GM18502 (cell line): ENCODE measurements around the gene LAMA2.

Experiments
- ATAC-seq: cut with Tn5 transposase; IDR thresholded peaks from one replicate; pipeline ENCODE4 v1.9.1; 2021; ENCODE audit warnings: mild to moderate bottlenecking; ENCODE audit not compliant: unreplicated experiment, poor library complexity

Gene LAMA2

DNA sequence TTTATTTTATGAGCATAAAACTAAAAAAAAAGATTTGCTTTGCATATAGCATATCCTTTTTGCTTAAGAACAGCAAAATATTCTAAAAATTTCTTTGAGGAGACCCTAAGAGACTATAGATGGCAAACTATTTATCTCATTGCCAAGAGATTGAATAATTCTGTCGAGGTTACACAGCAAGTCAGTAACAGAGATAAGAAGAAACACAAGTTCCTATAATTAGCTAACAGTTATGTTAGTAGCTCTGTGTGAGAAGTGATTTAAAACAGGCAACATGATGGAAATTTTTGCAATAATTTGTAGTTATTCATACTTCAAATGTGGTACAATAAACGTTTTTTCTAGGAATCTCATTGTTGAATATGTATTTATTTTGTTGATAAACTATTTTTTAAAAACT lies 9.1 kb downstream of the LAMA2 start:
- ATAC-seq: no peak

DNA sequence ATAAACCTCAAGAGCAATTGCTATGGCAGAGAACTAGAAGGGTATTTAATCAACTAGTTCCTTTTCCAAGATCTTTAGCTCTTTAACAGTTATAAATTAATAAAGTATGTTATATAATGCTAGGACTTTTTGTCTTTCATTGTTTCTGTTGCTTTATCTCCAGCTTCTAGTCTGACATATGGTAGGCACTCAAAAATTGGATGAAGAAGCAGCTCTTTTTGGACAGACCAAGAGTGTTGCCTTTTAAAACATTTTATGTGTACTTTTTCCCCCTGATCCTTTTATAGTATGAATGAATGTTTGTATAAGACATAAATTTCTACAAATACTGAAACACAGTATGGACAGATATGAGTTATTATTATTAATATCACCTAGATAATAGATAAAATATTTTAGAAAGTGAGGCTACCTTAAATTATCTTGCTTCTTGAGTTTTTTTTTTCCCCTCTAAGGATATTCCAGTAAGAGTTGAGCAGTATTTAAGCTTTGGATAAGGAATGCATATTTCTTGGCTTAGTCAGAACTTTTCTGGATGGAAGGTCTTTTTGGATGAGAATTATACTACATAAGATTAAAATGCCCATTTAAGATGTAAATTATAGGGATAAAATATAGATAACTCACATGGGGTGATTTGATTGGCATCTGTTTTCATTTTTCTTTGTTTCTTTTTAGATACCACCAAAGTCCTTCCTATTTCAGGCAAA lies 16.6 kb downstream of the LAMA2 start:
- no peak for ATAC-seq

- no peak for ATAC-seq
Measured at GRCh38 chr6:128903715-128904114, 20.8 kb downstream of the LAMA2 start.

DNA sequence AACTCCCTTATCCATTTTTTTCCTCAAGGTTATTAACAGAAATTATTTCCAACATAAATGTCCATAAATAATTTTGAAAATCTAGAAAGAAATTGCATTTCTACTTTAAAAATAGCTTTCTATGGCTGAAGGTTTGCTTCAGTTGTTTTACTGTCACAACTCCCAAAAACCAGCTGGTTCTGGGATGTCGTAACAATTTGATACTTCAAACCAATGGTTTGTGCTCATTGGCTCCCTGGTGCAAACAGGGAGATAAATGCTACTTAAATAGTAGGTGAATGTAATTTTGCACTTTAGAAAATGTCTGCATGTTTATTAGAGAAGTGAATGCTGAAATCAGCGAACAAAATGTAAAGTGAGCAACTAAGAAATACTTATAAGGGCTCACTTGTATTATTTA lies 31.1 kb downstream of the LAMA2 start:
- no peak for ATAC-seq

GRCh38 chr6:128918886-128919285 lies 35.9 kb downstream of the LAMA2 start:
- ATAC-seq: no peak

DNA sequence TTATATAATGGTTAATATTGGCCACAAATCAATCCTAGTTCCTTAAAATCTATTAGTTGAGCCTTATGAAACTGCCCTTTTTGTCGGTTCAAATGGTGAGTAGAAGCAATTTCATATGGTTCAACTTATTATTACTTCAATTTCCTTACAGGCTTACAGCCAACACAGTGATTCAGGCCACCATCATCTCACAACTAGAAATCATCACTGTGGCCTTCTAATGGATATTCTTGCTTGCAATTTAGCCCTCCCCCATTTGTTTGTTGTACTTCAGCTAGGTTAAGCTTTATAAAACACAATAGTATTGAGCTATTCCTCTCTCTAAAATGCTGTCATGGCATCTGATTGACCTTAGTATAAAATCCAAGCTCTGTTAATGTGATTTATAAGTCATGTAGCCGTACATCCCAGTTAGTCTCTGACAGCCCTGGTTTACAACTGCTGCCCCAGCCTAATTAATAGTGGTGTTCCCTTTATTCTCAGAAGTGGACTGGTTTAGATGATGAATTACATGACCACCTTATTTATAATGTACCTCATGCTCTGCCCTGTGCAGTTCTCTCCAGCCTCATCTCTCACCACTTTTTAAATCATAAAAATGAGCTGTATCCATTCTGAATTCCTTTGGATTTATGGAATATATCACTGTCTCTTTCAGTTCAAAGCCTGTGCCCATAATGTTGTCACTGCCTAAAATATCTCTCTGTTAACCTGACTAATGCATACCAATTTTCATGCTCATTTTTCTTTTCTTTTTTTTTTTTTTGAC lies 36.7 kb downstream of the LAMA2 start:
- ATAC-seq: no peak

DNA sequence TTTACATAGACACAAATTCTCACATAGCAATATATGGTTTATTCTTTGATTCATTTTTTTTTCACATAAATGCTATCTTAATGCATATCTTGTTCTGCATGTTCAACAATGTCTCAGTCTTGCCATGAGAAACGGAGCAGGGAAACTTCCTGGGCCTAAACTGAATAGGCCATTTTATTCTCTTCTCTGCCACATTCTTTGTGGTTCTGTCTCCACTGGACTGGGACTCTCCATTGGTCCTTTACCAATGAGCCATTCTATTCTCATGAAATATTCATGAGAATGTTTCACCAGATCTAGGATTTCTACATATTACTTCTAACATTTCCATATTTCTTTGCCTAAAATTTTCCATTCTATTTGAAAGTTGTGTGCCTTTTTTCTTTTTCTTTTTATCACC lies 42.8 kb downstream of the LAMA2 start:
- ATAC-seq: no peak

- no peak for ATAC-seq
Measured at GRCh38 chr6:128929869-128930268, 46.9 kb downstream of the LAMA2 start.

GRCh38 chr6:128930321-128930720 lies 47.4 kb downstream of the LAMA2 start:
- ATAC-seq: no peak

DNA sequence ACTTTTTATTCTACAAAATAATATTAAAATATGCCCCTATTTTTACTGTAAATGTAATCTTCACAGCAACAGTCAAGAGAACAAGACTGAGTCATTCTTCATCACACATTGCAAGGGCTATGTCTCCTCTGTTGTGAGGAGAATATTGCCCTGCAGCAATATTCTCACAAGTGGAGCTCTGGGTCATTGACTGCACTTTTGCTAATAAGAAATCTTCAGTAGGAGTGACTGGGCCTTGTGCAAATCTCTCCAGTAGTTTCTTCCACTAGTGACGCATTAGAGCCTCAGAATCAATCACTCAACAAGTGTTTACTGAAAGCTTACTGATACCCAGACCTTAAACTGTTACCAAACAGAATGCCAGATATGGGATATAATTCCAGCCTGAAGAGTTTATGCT lies 49.1 kb downstream of the LAMA2 start:
- no peak for ATAC-seq

DNA sequence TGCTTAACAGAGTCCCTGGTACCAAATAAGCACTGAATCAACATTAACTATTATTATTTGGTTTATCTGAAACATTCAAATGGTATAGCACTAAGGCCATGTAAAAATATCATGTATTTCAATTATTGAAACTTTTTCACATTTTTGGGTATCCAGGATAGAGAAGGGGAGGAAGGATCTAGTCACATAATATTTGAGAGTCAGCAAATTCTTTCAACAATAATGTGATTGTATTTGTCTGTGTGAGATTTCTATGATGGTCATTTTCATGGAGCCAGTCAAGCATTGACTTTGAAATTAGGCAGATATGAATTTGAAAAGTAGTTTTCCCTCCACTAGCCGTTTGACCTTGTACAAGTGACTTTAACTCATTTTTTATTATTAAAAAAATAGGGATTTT lies 67.9 kb downstream of the LAMA2 start:
- ATAC-seq: no peak

DNA sequence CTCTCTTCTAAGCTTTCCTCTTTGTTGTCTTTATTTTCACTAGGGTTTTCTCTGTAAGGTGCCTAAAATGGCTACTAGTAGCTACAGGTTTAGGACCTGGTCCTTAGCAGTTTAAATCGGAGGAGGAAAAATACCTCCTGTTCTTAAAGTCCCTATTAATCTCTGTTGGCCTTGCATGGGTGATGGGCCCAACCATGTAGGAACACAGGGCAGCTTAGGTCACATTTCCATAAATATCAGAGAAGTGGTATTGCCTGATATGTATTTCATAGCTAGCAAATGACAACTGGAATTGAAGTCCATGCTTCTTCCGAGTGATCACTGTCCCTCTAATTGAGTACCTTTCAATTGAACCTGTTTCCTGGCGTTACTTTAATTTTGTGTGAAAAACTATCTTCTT lies 70.0 kb downstream of the LAMA2 start:
- ATAC-seq: no peak

- no peak for ATAC-seq
Measured at GRCh38 chr6:128954308-128955043, 71.5 kb downstream of the LAMA2 start.

DNA sequence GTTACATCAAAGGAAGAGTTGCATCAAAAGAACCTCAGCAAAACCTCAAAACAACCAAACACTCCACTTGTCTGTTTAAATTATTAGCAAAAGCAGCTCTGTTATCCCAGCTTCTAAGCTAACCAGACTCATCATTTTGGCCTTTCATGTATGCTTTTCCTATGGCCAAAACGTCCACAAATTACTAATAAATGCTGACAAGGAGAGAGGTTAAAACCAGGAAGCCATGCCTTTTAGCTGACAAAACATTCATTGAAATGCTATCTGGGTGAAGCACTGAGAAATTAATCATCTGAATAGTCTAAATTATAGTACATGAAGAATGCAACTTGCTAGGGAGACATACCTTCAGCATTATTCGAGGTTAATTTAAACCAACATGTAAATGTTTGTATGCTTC lies 80.6 kb downstream of the LAMA2 start:
- no peak for ATAC-seq

- ATAC-seq: no peak
Measured at GRCh38 chr6:128964233-128964755, 81.4 kb downstream of the LAMA2 start.

DNA sequence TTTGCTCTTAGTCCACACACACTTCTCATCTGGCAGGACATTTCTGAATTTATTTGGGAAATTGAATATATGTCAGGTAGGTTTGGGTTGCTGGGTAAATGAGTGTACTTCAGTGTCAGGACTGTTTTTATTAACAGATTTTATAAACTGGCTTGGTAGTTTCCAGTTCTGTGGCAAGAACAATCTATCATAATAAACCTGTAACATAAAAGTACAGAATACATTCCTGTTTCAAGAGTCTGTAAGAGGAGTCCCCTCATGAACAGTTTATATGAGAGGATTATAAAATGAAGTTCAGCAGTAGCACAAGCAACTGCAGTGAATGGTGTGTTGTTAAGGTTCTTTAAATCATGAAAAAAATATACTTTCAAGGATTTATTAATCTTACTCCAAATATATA lies 81.8 kb downstream of the LAMA2 start:
- ATAC-seq: no peak

DNA sequence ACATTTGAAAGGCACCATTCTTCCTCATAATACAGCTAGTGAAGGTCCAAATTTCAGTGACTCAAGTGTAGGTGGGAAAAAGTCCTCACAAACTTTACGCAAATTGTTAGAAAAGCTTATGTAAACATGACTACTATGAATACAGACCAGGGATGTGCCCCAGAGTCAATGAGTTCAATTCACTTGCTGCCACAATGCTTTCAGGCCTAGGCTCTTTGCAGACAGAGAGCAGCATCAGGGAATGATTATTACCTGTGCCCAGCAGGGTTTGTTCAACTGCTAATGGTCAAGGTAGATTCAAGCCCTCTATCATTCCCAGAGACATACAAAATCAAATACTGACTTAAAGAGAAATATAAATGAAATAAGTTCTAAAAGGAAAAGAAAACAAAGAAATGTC lies 84.0 kb downstream of the LAMA2 start:
- ATAC-seq: no peak

- no peak for ATAC-seq
Measured at GRCh38 chr6:128979071-128979470, 96.1 kb downstream of the LAMA2 start.

DNA sequence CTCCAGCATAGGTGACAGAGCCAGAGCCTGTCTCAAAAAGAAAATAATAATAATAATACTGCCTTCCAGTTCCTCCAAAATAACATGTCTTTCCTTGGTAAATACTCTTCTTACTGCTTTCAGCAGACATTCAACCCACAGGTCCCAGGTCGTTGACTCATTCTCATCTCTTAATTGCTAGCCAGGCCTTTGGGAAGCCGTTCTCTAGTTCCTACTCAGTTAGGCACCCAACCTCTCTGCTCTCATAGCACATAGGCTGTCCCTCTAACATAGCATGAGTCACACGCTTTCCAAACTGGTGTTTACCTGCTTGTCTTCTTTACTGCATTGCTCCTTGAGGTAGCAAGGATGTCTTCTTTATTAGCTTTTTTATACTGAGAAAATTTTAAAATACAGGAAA lies 98.8 kb downstream of the LAMA2 start:
- no peak for ATAC-seq

DNA sequence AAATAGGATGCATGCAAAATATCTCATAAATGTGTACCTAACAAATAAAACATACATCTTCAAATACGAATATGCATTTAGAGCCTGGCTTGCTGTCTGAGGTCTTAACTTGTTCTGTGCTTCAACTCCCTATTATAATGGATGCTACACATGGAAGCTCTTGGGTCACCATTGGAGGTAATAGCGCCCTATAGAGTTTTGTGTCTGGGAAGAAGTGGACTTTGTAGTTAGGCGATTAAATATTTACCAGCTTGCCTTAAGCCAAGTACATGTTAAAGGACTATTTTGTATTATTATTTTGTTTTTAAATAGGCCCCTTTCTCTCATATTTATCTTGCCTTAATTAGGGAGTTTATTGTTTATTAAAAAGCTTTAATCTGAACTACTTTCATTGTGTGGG lies 107.4 kb downstream of the LAMA2 start:
- no peak for ATAC-seq

- ATAC-seq: no peak
Measured at GRCh38 chr6:128990915-128991314, 108.0 kb downstream of the LAMA2 start.
